ENCODE measurements around the gene DNAJB14. TPM values are rescaled to one million over a fixed set of nuclear protein-coding genes. Genes with fewer than 3 reads are reported as not detected.

DNAJB14 gene
- total RNA-seq, 2 experiments from 2014 or later: 53.7 to 55.4 TPM

GRCh38 chr4:99927566-99927965, 18.9 kb downstream of the DNAJB14 start:
- peaks cover 41% of the 10 kb centered on the region for H3K36me3 Mint-ChIP-seq (ENCODE audit: low read depth)
- DNase-seq: no peak
- ChIA-PET CTCF (interaction anchor here (1.2 to 1.7 kb wide), 2 partner anchors 21 to 116 kb away, joined by 3 read pairs; no protein-coding TSS in a partner anchor), POLR2A (interaction anchor here (1.1 to 2.7 kb wide), 3 partner anchors 19 to 33 kb away, joined by 3 to 10 read pairs (median 4); partner anchors contain the start of genes DNAJB14 and LAMTOR3)
- H3K27ac Mint-ChIP-seq: no peak overlapping the region
- H3K4me3 Mint-ChIP-seq: no peak overlapping the region
- peaks cover 22% of the 10 kb centered on the region for H3K4me1 Mint-ChIP-seq
- no peaks in the 10 kb centered on the region for H3K9me3 Mint-ChIP-seq
- no peaks in the 10 kb centered on the region for H3K27me3 Mint-ChIP-seq

GRCh38 chr4:99921174-99921573, 25.2 kb downstream of the DNAJB14 start:
- H3K27ac Mint-ChIP-seq: no peak overlapping the region
- peaks cover 15% of the 10 kb centered on the region for H3K4me1 Mint-ChIP-seq
- H3K4me3 Mint-ChIP-seq: no peak overlapping the region
- no peaks in the 10 kb centered on the region for H3K27me3 Mint-ChIP-seq
- DNase-seq: no peak
- peaks cover 8% of the 10 kb centered on the region for H3K9me3 Mint-ChIP-seq
- POLR2A ChIA-PET: interaction anchor here (2.1 kb wide), 1 partner anchor 26 kb away, joined by 9 read pairs; the partner anchor contains the start of gene DNAJB14
- CTCF ChIA-PET: no interaction called here
- H3K36me3 Mint-ChIP-seq (ENCODE audit: low read depth): peaks cover 55% of the 10 kb centered on the region

GRCh38 chr4:99918656-99919055, 27.8 kb downstream of the DNAJB14 start:
- CTCF ChIA-PET: interaction anchor here (1.3 kb wide), 1 partner anchor 15 kb away, joined by 3 read pairs; no protein-coding TSS in a partner anchor
- Mint-ChIP-seq H3K4me1 (peaks cover 15% of the 10 kb centered on the region), H3K36me3 (ENCODE audit: low read depth) (peaks cover 67% of the 10 kb centered on the region), H3K4me3 (no peak overlapping the region), H3K27me3 (no peaks in the 10 kb centered on the region), H3K27ac (no peak overlapping the region), H3K9me3 (peaks cover 9% of the 10 kb centered on the region)
- POLR2A ChIA-PET: interaction anchor here (0.8 kb wide), 1 partner anchor 28 kb away, joined by 3 read pairs; the partner anchor contains the start of gene DNAJB14
- DNase-seq: no peak

- Mint-ChIP-seq H3K9me3 (peaks cover 9% of the 10 kb centered on the region), H3K27ac (no peak overlapping the region), H3K36me3 (ENCODE audit: low read depth) (peaks cover 68% of the 10 kb centered on the region), H3K4me1 (peaks cover 15% of the 10 kb centered on the region), H3K4me3 (no peak overlapping the region), H3K27me3 (no peaks in the 10 kb centered on the region)
- POLR2A ChIA-PET: interaction anchor here (0.8 kb wide), 1 partner anchor 31 kb away, joined by 3 read pairs; no protein-coding TSS in a partner anchor
- CTCF ChIA-PET: interaction anchor here (1.3 kb wide), 1 partner anchor 16 kb away, joined by 3 read pairs; no protein-coding TSS in a partner anchor
- no peak for DNase-seq
Observed at GRCh38 chr4:99917575-99917974, 28.8 kb downstream of the DNAJB14 start.

GRCh38 chr4:99915449-99915848, 31.0 kb downstream of the DNAJB14 start:
- H3K27ac Mint-ChIP-seq: peak overlapping the region; percentile 5
- no peak overlapping the region for H3K4me3 Mint-ChIP-seq
- POLR2A ChIA-PET: no interaction called here
- H3K9me3 Mint-ChIP-seq: peaks cover 9% of the 10 kb centered on the region
- peaks cover 9% of the 10 kb centered on the region for H3K4me1 Mint-ChIP-seq
- H3K27me3 Mint-ChIP-seq: no peaks in the 10 kb centered on the region
- H3K36me3 Mint-ChIP-seq (ENCODE audit: low read depth): peaks cover 64% of the 10 kb centered on the region
- no peak for DNase-seq
- CTCF ChIA-PET: no interaction called here

- Mint-ChIP-seq H3K36me3 (ENCODE audit: low read depth) (peaks cover 15% of the 10 kb centered on the region), H3K4me1 (peaks cover 40% of the 10 kb centered on the region), H3K9me3 (no peaks in the 10 kb centered on the region), H3K4me3 (peak overlapping the region; percentile 98), H3K27me3 (no peaks in the 10 kb centered on the region), H3K27ac (peak overlapping the region; percentile 88)
- POLR2A ChIA-PET: interaction anchor here (1.0 to 5.9 kb wide), 11 partner anchors 10 to 332 kb away, joined by 3 to 98 read pairs (median 8); partner anchors contain the start of genes DAPP1, DNAJB14, H2AZ1 and TRMT10A
- DNase-seq: no peak
- CTCF ChIA-PET: interaction anchor here (1.0 to 1.5 kb wide), 3 partner anchors 52 to 86 kb away, joined by 3 to 9 read pairs (median 4); partner anchors contain the start of gene DNAJB14
Observed at GRCh38 chr4:99894998-99895397, 51.4 kb downstream of the DNAJB14 start.

GRCh38 chr4:99894161-99894997, 52.0 kb downstream of the DNAJB14 start, which contains the start of gene LAMTOR3:
Gene LAMTOR3 (minus strand): TSS chr4:99894427. CDS start chr4:99893963, 464 bp downstream.
- Mint-ChIP-seq H3K9me3 (no peaks in the 10 kb centered on the region), H3K4me3 (peak within 1 kb of the TSS; percentile 98), H3K27me3 (no peaks in the 10 kb centered on the region), H3K27ac (peak within 1 kb of the TSS; percentile 91), H3K4me1 (peaks cover 42% of the 10 kb centered on the region), H3K36me3 (ENCODE audit: low read depth) (peaks cover 15% of the 10 kb centered on the region)
- ChIA-PET POLR2A (interaction anchor here (0.6 to 5.9 kb wide), 17 partner anchors 9 to 1236 kb away, joined by 3 to 98 read pairs (median 5); partner anchors contain the start of genes DAPP1, DNAJB14, H2AZ1 and TRMT10A), CTCF (interaction anchor here (0.8 to 1.5 kb wide), 5 partner anchors 10 to 331 kb away, joined by 3 to 9 read pairs (median 3); partner anchors contain the start of genes DNAJB14 and TRMT10A)
- DNase-seq: peak; percentile 92

- CTCF ChIA-PET: interaction anchor here (0.8 to 1.5 kb wide), 4 partner anchors 9 to 330 kb away, joined by 3 to 9 read pairs (median 4); partner anchors contain the start of genes DNAJB14 and TRMT10A
- no peaks in the 10 kb centered on the region for H3K9me3 Mint-ChIP-seq
- no peaks in the 10 kb centered on the region for H3K27me3 Mint-ChIP-seq
- peak overlapping the region; percentile 98 for H3K4me3 Mint-ChIP-seq
- peaks cover 17% of the 10 kb centered on the region for H3K36me3 Mint-ChIP-seq (ENCODE audit: low read depth)
- DNase-seq: no peak
- H3K4me1 Mint-ChIP-seq: peaks cover 44% of the 10 kb centered on the region
- POLR2A ChIA-PET: interaction anchor here (0.6 to 5.9 kb wide), 16 partner anchors 9 to 1235 kb away, joined by 3 to 98 read pairs (median 5); partner anchors contain the start of genes DAPP1, DNAJB14, H2AZ1 and TRMT10A
- peak overlapping the region; percentile 91 for H3K27ac Mint-ChIP-seq
Observed at GRCh38 chr4:99893839-99894160, 52.6 kb downstream of the DNAJB14 start.

- ChIA-PET POLR2A (interaction anchor here (0.6 to 5.9 kb wide), 6 partner anchors 15 to 449 kb away, joined by 3 to 98 read pairs (median 6); partner anchors contain the start of genes DNAJB14 and H2AZ1), CTCF (no interaction called here)
- Mint-ChIP-seq H3K4me3 (peak overlapping the region; percentile 98), H3K36me3 (ENCODE audit: low read depth) (peaks cover 17% of the 10 kb centered on the region), H3K27ac (peak overlapping the region; percentile 91), H3K27me3 (no peaks in the 10 kb centered on the region), H3K4me1 (peaks cover 44% of the 10 kb centered on the region), H3K9me3 (no peaks in the 10 kb centered on the region)
- DNase-seq: no peak
Observed at GRCh38 chr4:99893029-99893428, 53.4 kb downstream of the DNAJB14 start.

- Mint-ChIP-seq H3K27me3 (no peaks in the 10 kb centered on the region), H3K4me1 (peaks cover 44% of the 10 kb centered on the region), H3K4me3 (no peak overlapping the region), H3K27ac (no peak overlapping the region), H3K9me3 (no peaks in the 10 kb centered on the region), H3K36me3 (ENCODE audit: low read depth) (peaks cover 19% of the 10 kb centered on the region)
- ChIA-PET POLR2A (interaction anchor here (5.9 kb wide), 1 partner anchor 56 kb away, joined by 98 read pairs; the partner anchor contains the start of gene DNAJB14), CTCF (no interaction called here)
- no peak for DNase-seq
Observed at GRCh38 chr4:99891351-99891750, 55.1 kb downstream of the DNAJB14 start.

- Mint-ChIP-seq H3K4me3 (no peak overlapping the region), H3K27ac (no peak overlapping the region), H3K9me3 (no peaks in the 10 kb centered on the region), H3K27me3 (no peaks in the 10 kb centered on the region), H3K36me3 (ENCODE audit: low read depth) (peaks cover 14% of the 10 kb centered on the region), H3K4me1 (peaks cover 22% of the 10 kb centered on the region)
- ChIA-PET POLR2A (no interaction called here), CTCF (interaction anchor here (3.9 kb wide), 1 partner anchor 76 kb away, joined by 43 read pairs; no protein-coding TSS in a partner anchor)
- no peak for DNase-seq
Observed at GRCh38 chr4:99887837-99888236, 58.6 kb downstream of the DNAJB14 start.

GRCh38 chr4:99886146-99886545, 60.3 kb downstream of the DNAJB14 start:
- no peak for DNase-seq
- H3K27me3 Mint-ChIP-seq: no peaks in the 10 kb centered on the region
- no peaks in the 10 kb centered on the region for H3K9me3 Mint-ChIP-seq
- H3K4me1 Mint-ChIP-seq: peaks cover 10% of the 10 kb centered on the region
- no peak overlapping the region for H3K4me3 Mint-ChIP-seq
- H3K36me3 Mint-ChIP-seq (ENCODE audit: low read depth): peaks cover 20% of the 10 kb centered on the region
- CTCF ChIA-PET: interaction anchor here (0.9 to 3.9 kb wide), 6 partner anchors 25 to 78 kb away, joined by 3 to 43 read pairs (median 6); partner anchors contain the start of genes DAPP1 and DNAJB14
- POLR2A ChIA-PET: interaction anchor here (1.2 kb wide), 2 partner anchors 63 to 323 kb away, joined by 3 to 4 read pairs; no protein-coding TSS in a partner anchor
- H3K27ac Mint-ChIP-seq: no peak overlapping the region

All from activated CD4-positive, alpha-beta memory T cell treated with anti-CD3 and anti-CD28 coated beads, Interleukin-2, amount 10 ng/mL, durations not matched to agents 7 days and 5 days (primary cell).